ENCODE results near the gene BRD3OS. TPM values are rescaled to one million over a fixed set of nuclear protein-coding genes. Genes with fewer than 3 reads are reported as not detected.

Gene BRD3OS
- total RNA-seq, 1 experiment from 2014 or later: 16.2 TPM

DNA sequence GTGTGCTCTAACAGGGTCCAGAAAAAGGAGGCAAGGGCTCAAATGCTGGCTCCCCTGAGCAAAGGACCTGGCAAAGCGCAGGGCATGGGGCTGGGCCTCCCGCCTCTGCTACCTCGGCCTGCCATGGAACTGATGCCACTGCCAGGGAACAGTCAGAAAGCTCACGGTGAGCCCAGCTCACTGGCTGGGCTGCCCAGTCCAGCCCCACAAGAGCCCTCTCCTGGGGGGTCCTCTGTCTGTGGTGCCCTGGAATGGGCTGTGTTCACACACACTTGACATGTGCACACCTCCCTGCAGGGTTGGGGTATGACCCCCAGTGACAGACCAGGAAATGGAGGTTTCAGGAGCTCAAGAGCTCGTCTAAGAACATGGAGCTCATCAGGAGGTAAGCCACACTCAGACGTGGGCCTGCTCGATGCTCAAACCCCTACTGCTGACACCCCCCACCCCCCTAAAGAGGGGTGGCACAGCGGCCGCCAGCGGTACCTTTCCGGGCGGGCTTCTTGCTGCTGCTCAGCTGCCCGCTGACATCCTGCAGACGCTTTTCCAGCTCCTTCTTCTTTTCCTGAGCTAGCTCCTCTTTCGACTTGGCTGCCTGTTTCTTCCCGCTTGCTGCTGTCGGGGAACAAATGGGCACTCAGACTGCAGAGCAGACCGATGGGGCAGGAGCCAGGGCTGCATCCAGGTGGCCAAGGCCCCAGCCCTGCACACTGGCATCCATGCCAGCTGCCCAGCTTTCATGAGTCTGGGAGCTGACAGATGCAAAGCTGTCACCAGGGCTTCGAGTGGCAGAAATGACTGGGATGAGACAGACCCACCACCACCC, 9.1 kb downstream of the BRD3OS start (continued):
- TF ChIP-seq TEAD1 (CRISPR knock-in tag; IDR thresholded peaks at IDR 0.05) (no peak), SP1 (CRISPR knock-in tag; conservative IDR thresholded peaks at IDR 0.05) (no peak), ZBTB43 (CRISPR knock-in tag; IDR thresholded peaks at IDR 0.05) (no peak), ZNF317 (CRISPR knock-in tag; IDR thresholded peaks at IDR 0.05; ENCODE audit: borderline replicate concordance, low read depth) (no peak), ZNF219 (CRISPR knock-in tag; IDR thresholded peaks at IDR 0.05; ENCODE audit: borderline replicate concordance) (no peak), RORB (CRISPR knock-in tag; IDR thresholded peaks at IDR 0.05) (no peak), NFYB (CRISPR knock-in tag; conservative IDR thresholded peaks at IDR 0.05; ENCODE audit: low read depth) (no peak)
- TF ChIP-seq, protein P1, sequence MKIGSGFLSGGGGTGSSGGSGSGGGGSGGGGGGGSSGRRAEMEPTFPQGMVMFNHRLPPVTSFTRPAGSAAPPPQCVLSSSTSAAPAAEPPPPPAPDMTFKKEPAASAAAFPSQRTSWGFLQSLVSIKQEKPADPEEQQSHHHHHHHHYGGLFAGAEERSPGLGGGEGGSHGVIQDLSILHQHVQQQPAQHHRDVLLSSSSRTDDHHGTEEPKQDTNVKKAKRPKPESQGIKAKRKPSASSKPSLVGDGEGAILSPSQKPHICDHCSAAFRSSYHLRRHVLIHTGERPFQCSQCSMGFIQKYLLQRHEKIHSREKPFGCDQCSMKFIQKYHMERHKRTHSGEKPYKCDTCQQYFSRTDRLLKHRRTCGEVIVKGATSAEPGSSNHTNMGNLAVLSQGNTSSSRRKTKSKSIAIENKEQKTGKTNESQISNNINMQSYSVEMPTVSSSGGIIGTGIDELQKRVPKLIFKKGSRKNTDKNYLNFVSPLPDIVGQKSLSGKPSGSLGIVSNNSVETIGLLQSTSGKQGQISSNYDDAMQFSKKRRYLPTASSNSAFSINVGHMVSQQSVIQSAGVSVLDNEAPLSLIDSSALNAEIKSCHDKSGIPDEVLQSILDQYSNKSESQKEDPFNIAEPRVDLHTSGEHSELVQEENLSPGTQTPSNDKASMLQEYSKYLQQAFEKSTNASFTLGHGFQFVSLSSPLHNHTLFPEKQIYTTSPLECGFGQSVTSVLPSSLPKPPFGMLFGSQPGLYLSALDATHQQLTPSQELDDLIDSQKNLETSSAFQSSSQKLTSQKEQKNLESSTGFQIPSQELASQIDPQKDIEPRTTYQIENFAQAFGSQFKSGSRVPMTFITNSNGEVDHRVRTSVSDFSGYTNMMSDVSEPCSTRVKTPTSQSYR (CRISPR knock-in tag; IDR thresholded peaks at IDR 0.05): no peak
- TF ChIP-seq, protein P2, sequence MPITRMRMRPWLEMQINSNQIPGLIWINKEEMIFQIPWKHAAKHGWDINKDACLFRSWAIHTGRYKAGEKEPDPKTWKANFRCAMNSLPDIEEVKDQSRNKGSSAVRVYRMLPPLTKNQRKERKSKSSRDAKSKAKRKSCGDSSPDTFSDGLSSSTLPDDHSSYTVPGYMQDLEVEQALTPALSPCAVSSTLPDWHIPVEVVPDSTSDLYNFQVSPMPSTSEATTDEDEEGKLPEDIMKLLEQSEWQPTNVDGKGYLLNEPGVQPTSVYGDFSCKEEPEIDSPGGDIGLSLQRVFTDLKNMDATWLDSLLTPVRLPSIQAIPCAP (CRISPR knock-in tag; IDR thresholded peaks at IDR 0.05): no peak

DNA sequence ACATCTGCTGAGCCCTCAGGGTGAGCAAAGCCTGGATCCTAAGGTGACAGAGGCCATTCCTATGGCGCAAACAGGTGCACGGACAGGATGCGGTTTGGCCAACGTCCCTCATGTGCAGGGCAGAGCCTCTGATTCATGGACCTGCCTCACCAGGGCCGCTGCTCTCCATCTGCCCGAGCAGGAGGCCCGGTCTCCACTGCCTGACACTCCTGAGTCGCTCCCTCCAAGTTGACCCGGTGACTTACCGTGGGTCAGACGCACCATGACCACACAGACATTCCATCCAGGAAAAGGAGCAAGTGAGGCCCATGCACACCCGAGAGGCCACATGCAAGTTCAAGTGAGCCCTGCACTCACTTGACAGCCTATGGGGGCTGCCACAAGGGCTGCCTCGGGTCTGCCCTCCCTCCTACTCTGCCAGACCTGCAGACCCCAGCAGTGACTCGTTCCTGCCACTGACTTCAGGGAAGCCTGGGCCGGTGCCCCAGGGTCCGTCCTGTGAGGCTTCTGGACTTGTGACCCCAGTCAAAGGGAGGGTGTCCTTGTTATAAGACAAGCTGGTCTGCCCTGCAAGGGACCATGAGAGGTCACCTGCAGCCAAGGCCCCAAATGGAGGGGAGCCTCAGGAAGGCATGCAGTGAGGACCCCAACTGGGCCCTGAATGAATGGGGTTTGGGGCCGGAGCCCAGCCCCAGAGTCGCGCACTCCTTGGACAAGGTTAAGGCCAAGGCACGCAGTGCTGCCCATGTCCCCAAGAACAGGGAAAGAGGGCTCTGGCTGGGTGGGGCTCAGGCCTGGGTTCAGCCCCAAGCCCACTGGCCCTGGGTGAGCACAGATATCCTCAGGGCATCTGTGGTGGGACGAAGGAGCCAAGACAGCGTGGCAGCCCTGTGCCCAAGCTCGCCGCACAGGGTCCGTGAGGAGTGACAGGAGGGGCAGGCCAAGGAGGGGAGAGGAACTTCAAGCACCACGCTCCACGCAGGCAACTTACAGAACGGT, 10.1 kb downstream of the BRD3OS start:
- ChIA-PET POLR2A (no interaction called here), CTCF (no interaction called here)
- Mint-ChIP-seq H3K27ac (no peak overlapping the region), H3K36me3 (peaks cover 60% of the 10 kb centered on the region), H3K27me3 (ENCODE audit: low read depth) (no peaks in the 10 kb centered on the region), H3K4me3 (no peak overlapping the region), H3K9me3 (no peaks in the 10 kb centered on the region), H3K4me1 (no peaks in the 10 kb centered on the region)
- DNase-seq (ENCODE audit: low spot score) (no peak), ATAC-seq (no peak)
- no peak for TF ChIP-seq NFE2L1 (CRISPR knock-in tag; IDR thresholded peaks at IDR 0.05)
- no peak for TF ChIP-seq E2F5 (CRISPR knock-in tag; IDR thresholded peaks at IDR 0.05)
- no peak for TF ChIP-seq MXD4 (CRISPR knock-in tag; IDR thresholded peaks at IDR 0.05; ENCODE audit: borderline replicate concordance)
- TF ChIP-seq JUN (CRISPR knock-in tag; IDR thresholded peaks at IDR 0.05): no peak
- no peak for TF ChIP-seq FOXP1 (CRISPR knock-in tag; IDR thresholded peaks at IDR 0.05; ENCODE audit: borderline replicate concordance)
- TF ChIP-seq AR (CRISPR knock-in tag; IDR thresholded peaks at IDR 0.05): no peak
- TF ChIP-seq ZNF512 (CRISPR knock-in tag; IDR thresholded peaks at IDR 0.05; ENCODE audit: borderline replicate concordance): no peak
- TF ChIP-seq, protein P3, sequence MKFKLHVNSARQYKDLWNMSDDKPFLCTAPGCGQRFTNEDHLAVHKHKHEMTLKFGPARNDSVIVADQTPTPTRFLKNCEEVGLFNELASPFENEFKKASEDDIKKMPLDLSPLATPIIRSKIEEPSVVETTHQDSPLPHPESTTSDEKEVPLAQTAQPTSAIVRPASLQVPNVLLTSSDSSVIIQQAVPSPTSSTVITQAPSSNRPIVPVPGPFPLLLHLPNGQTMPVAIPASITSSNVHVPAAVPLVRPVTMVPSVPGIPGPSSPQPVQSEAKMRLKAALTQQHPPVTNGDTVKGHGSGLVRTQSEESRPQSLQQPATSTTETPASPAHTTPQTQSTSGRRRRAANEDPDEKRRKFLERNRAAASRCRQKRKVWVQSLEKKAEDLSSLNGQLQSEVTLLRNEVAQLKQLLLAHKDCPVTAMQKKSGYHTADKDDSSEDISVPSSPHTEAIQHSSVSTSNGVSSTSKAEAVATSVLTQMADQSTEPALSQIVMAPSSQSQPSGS (CRISPR knock-in tag; IDR thresholded peaks at IDR 0.05; ENCODE audit: borderline replicate concordance, low read depth): no peak
- no peak for TF ChIP-seq CDX4 (CRISPR knock-in tag; IDR thresholded peaks at IDR 0.05; ENCODE audit: borderline replicate concordance)
- TF ChIP-seq KAT7 (CRISPR knock-in tag; IDR thresholded peaks at IDR 0.05; ENCODE audit: borderline replicate concordance): no peak

Measured in WTC11 (cell line).